Stimulated activated naive CD8-positive, alpha-beta T cell treated with anti-CD3 and anti-CD28 coated beads, Interleukin-15, amount 100 ng/mL, for 72 hours (primary cell): ENCODE results near the gene AKR1A1.
A peak's percentile ranks its signal among the peaks of the same experiment; 100 is the strongest.

Experiments
- ATAC-seq: fragments of 150-1000 bp; cut with Tn5 transposase; 2 replicates; pipeline ENCODE4 v1.10.0; 2021; ENCODE audit warnings: mild to moderate bottlenecking, moderate library complexity
- DNase-seq, 2 donors: peaks; one replicate each; pipeline ENCODE4 v3.0.0; 2021 to 2022
- H3K27ac Mint-ChIP-seq, 2 donors: one replicate each; pipeline ENCODE4 v1.8.0; 2022; ENCODE audit warnings: mild to moderate bottlenecking in 2 of 2, mixed read lengths in 2 of 2, moderate library complexity in 2 of 2
- H3K27me3 Mint-ChIP-seq: one replicate; pipeline ENCODE4 v1.8.0; 2022; ENCODE audit warnings: mixed read lengths
- H3K4me1 Mint-ChIP-seq: one replicate; pipeline ENCODE4 v1.8.0; 2022; ENCODE audit warnings: mild to moderate bottlenecking, mixed read lengths
- H3K4me3 Mint-ChIP-seq, 2 donors: one replicate each; pipeline ENCODE4 v1.8.0; 2022; ENCODE audit warnings: mild to moderate bottlenecking in 2 of 2, mixed read lengths in 2 of 2, moderate library complexity in 1 of 2
- H3K9me3 Mint-ChIP-seq, 2 donors: one replicate each; pipeline ENCODE4 v1.8.0; 2022; ENCODE audit warnings: mixed read lengths in 2 of 2

AKR1A1 gene

GRCh38 chr1:45544530-45544929 lies 6.1 kb upstream of the AKR1A1 start:
- peaks cover 42% of the 10 kb centered on the region for H3K4me1 Mint-ChIP-seq
- no peaks in the 10 kb centered on the region for H3K9me3 Mint-ChIP-seq
- DNase-seq: no peak
- H3K27me3 Mint-ChIP-seq: peaks cover 6% of the 10 kb centered on the region
- H3K4me3 Mint-ChIP-seq: peak overlapping the region; percentile 63 to 78
- no peak for ATAC-seq
- H3K27ac Mint-ChIP-seq: no peak overlapping the region

- ATAC-seq: peak; percentile 71
- peak; percentile 25 to 42 for DNase-seq
- Mint-ChIP-seq H3K4me1 (peaks cover 42% of the 10 kb centered on the region), H3K9me3 (no peaks in the 10 kb centered on the region), H3K4me3 (peak overlapping the region; percentile 55 to 59), H3K27ac (no peak overlapping the region), H3K27me3 (peaks cover 6% of the 10 kb centered on the region)
Measured at GRCh38 chr1:45545019-45545493, 5.6 kb upstream of the AKR1A1 start.

- Mint-ChIP-seq H3K4me1 (peaks cover 42% of the 10 kb centered on the region), H3K9me3 (no peaks in the 10 kb centered on the region), H3K4me3 (peak overlapping the region in 1 of 2 donors; percentile 59), H3K27ac (no peak overlapping the region), H3K27me3 (peaks cover 4% of the 10 kb centered on the region)
- DNase-seq (no peak), ATAC-seq (no peak)
Measured at GRCh38 chr1:45545553-45546310, 4.9 kb upstream of the AKR1A1 start.

- DNase-seq (no peak), ATAC-seq (no peak)
- Mint-ChIP-seq H3K4me1 (peaks cover 29% of the 10 kb centered on the region), H3K9me3 (no peaks in the 10 kb centered on the region), H3K4me3 (peak overlapping the region; percentile 95), H3K27ac (peak overlapping the region in 1 of 2 donors; percentile 81), H3K27me3 (no peaks in the 10 kb centered on the region)
Measured at GRCh38 chr1:45551684-45552083, 1.1 kb downstream of the AKR1A1 start.

- Mint-ChIP-seq H3K27ac (peak overlapping the region in 1 of 2 donors; percentile 11), H3K4me3 (peak overlapping the region; percentile 25 to 46), H3K27me3 (no peaks in the 10 kb centered on the region), H3K9me3 (no peaks in the 10 kb centered on the region), H3K4me1 (peaks cover 32% of the 10 kb centered on the region)
- no peak for ATAC-seq
- no peak for DNase-seq
Measured at GRCh38 chr1:45552331-45552730, 1.7 kb downstream of the AKR1A1 start.

GRCh38 chr1:45554198-45554597 lies 3.6 kb downstream of the AKR1A1 start:
- Mint-ChIP-seq H3K4me3 (no peak overlapping the region), H3K27me3 (no peaks in the 10 kb centered on the region), H3K4me1 (peaks cover 36% of the 10 kb centered on the region), H3K27ac (no peak overlapping the region), H3K9me3 (no peaks in the 10 kb centered on the region)
- ATAC-seq (no peak), DNase-seq (no peak)

GRCh38 chr1:45557422-45557944 lies 6.9 kb downstream of the AKR1A1 start:
- Mint-ChIP-seq H3K9me3 (no peaks in the 10 kb centered on the region), H3K27me3 (no peaks in the 10 kb centered on the region), H3K4me3 (no peak overlapping the region), H3K27ac (peak overlapping the region in 1 of 2 donors; percentile 87), H3K4me1 (peaks cover 39% of the 10 kb centered on the region)
- DNase-seq: no peak
- ATAC-seq: no peak

- Mint-ChIP-seq H3K9me3 (no peaks in the 10 kb centered on the region), H3K27me3 (no peaks in the 10 kb centered on the region), H3K4me1 (peaks cover 13% of the 10 kb centered on the region), H3K4me3 (no peak overlapping the region), H3K27ac (no peak overlapping the region)
- ATAC-seq (no peak), DNase-seq (no peak)
Measured at GRCh38 chr1:45563843-45564242, 13.2 kb downstream of the AKR1A1 start.

- Mint-ChIP-seq H3K9me3 (no peaks in the 10 kb centered on the region), H3K27ac (peak overlapping the region in 1 of 2 donors; percentile 62), H3K27me3 (no peaks in the 10 kb centered on the region), H3K4me1 (peaks cover 4% of the 10 kb centered on the region), H3K4me3 (no peak overlapping the region)
- ATAC-seq (no peak), DNase-seq (no peak)
Measured at GRCh38 chr1:45566722-45567121, 16.1 kb downstream of the AKR1A1 start.

GRCh38 chr1:45567911-45568310 lies 17.3 kb downstream of the AKR1A1 start:
- no peak overlapping the region for H3K4me3 Mint-ChIP-seq
- H3K27ac Mint-ChIP-seq: peak overlapping the region in 1 of 2 donors; percentile 34
- H3K9me3 Mint-ChIP-seq: no peaks in the 10 kb centered on the region
- H3K4me1 Mint-ChIP-seq: no peaks in the 10 kb centered on the region
- ATAC-seq: no peak
- H3K27me3 Mint-ChIP-seq: no peaks in the 10 kb centered on the region
- no peak for DNase-seq

- Mint-ChIP-seq H3K4me3 (no peak overlapping the region), H3K4me1 (no peaks in the 10 kb centered on the region), H3K27me3 (no peaks in the 10 kb centered on the region), H3K9me3 (no peaks in the 10 kb centered on the region), H3K27ac (no peak overlapping the region)
- DNase-seq (no peak), ATAC-seq (no peak)
Measured at GRCh38 chr1:45568421-45568820, 17.8 kb downstream of the AKR1A1 start.

GRCh38 chr1:45569571-45569961 lies 18.9 kb downstream of the AKR1A1 start:
- no peak overlapping the region for H3K27ac Mint-ChIP-seq

GRCh38 chr1:45569962-45570581 lies 19.4 kb downstream of the AKR1A1 start:
- ATAC-seq (peak; percentile 93), DNase-seq (peak; percentile 65 to 70)
- H3K27me3 Mint-ChIP-seq: no peaks in the 10 kb centered on the region
- no peaks in the 10 kb centered on the region for H3K4me1 Mint-ChIP-seq
- no peak overlapping the region for H3K27ac Mint-ChIP-seq
- H3K9me3 Mint-ChIP-seq: no peaks in the 10 kb centered on the region
- no peak overlapping the region for H3K4me3 Mint-ChIP-seq

More at GRCh38 chr1:45569571-45569961, 18.9 kb downstream of the AKR1A1 start:
- Mint-ChIP-seq H3K4me1 (no peaks in the 10 kb centered on the region), H3K9me3 (no peaks in the 10 kb centered on the region), H3K4me3 (no peak overlapping the region), H3K27me3 (no peaks in the 10 kb centered on the region)
- DNase-seq (no peak), ATAC-seq (no peak)

GRCh38 chr1:45570631-45571030 lies 20.0 kb downstream of the AKR1A1 start:
- no peaks in the 10 kb centered on the region for H3K4me1 Mint-ChIP-seq
- H3K27me3 Mint-ChIP-seq: no peaks in the 10 kb centered on the region
- ATAC-seq: no peak
- no peak overlapping the region for H3K4me3 Mint-ChIP-seq
- DNase-seq: no peak
- H3K9me3 Mint-ChIP-seq: no peaks in the 10 kb centered on the region
- no peak overlapping the region for H3K27ac Mint-ChIP-seq

- no peaks in the 10 kb centered on the region for H3K4me1 Mint-ChIP-seq
- H3K27me3 Mint-ChIP-seq: no peaks in the 10 kb centered on the region
- H3K9me3 Mint-ChIP-seq: no peaks in the 10 kb centered on the region
- no peak for ATAC-seq
- H3K4me3 Mint-ChIP-seq: no peak overlapping the region
- no peak overlapping the region for H3K27ac Mint-ChIP-seq
- DNase-seq: no peak
Measured at GRCh38 chr1:45573231-45573804, 22.7 kb downstream of the AKR1A1 start.

- no peak for ATAC-seq
- Mint-ChIP-seq H3K27ac (no peak overlapping the region), H3K27me3 (no peaks in the 10 kb centered on the region), H3K4me1 (no peaks in the 10 kb centered on the region), H3K4me3 (no peak overlapping the region), H3K9me3 (no peaks in the 10 kb centered on the region)
- DNase-seq: no peak
Measured at GRCh38 chr1:45574105-45574626, 23.5 kb downstream of the AKR1A1 start.
